Measurements from ENCODE around the gene ENOX1.

ENOX1 gene

GRCh38 chr13:43730642-43731041 lies 56.1 kb downstream of the ENOX1 start:
- ChIA-PET POLR2A (interaction anchor here (1.2 kb wide), 1 partner anchor 43 kb away, joined by 3 read pairs; no protein-coding TSS in a partner anchor), CTCF (no interaction called here)
- DNase-seq (ENCODE audit: extremely low spot score), result no peak
- no peak for TF ChIP-seq PKNOX1 (IDR thresholded peaks at IDR 0.05)
- no peak for TF ChIP-seq BHLHE40 (IDR thresholded peaks at IDR 0.05; ENCODE audit: borderline replicate concordance)
- TF ChIP-seq SP1 (IDR thresholded peaks at IDR 0.05), result no peak
- TF ChIP-seq NFRKB (IDR thresholded peaks at IDR 0.05), result no peak
- TF ChIP-seq CTBP1 (IDR thresholded peaks at IDR 0.05; ENCODE audit: borderline replicate concordance), result no peak
- no peak for TF ChIP-seq ELF4 (IDR thresholded peaks at IDR 0.05)
- TF ChIP-seq HDGF (IDR thresholded peaks at IDR 0.05; ENCODE audit: borderline replicate concordance), result no peak
- no peak for TF ChIP-seq ARNT (IDR thresholded peaks at IDR 0.05)
- no peak for TF ChIP-seq TARDBP (IDR thresholded peaks at IDR 0.05)
- TF ChIP-seq SUZ12 (IDR thresholded peaks at IDR 0.05), result no peak
- TF ChIP-seq L3MBTL2 (conservative IDR thresholded peaks at IDR 0.05), result no peak
- no peak for TF ChIP-seq ZNF384 (IDR thresholded peaks at IDR 0.05)
- TF ChIP-seq LEF1 (IDR thresholded peaks at IDR 0.05; ENCODE audit: borderline replicate concordance), result no peak
- TF ChIP-seq FOXA1 (IDR thresholded peaks at IDR 0.05), result no peak
- TF ChIP-seq FOXM1 (IDR thresholded peaks at IDR 0.05; ENCODE audit: borderline replicate concordance), result no peak
- no peak for TF ChIP-seq FOXK2 (IDR thresholded peaks at IDR 0.05)

- no peak for DNase-seq (ENCODE audit: extremely low spot score)
- CTCF ChIA-PET, result no interaction called here
- POLR2A ChIA-PET, result no interaction called here
- TF ChIP-seq SP1 (IDR thresholded peaks at IDR 0.05) (no peak), TARDBP (IDR thresholded peaks at IDR 0.05) (no peak), SUZ12 (IDR thresholded peaks at IDR 0.05) (no peak), ZNF384 (IDR thresholded peaks at IDR 0.05) (no peak), FOXM1 (IDR thresholded peaks at IDR 0.05; ENCODE audit: borderline replicate concordance) (no peak), HDGF (IDR thresholded peaks at IDR 0.05; ENCODE audit: borderline replicate concordance) (no peak), FOXA1 (IDR thresholded peaks at IDR 0.05) (no peak), LEF1 (IDR thresholded peaks at IDR 0.05; ENCODE audit: borderline replicate concordance) (no peak), CTBP1 (IDR thresholded peaks at IDR 0.05; ENCODE audit: borderline replicate concordance) (no peak), ARNT (IDR thresholded peaks at IDR 0.05) (no peak), ELF4 (IDR thresholded peaks at IDR 0.05) (no peak), BHLHE40 (IDR thresholded peaks at IDR 0.05; ENCODE audit: borderline replicate concordance) (no peak)
Observed at GRCh38 chr13:43728421-43728820, 58.4 kb downstream of the ENOX1 start.

GRCh38 chr13:43727856-43728255 lies 58.9 kb downstream of the ENOX1 start:
- DNase-seq (ENCODE audit: extremely low spot score), result no peak
- ChIA-PET POLR2A (no interaction called here), CTCF (no interaction called here)
- TF ChIP-seq SUZ12 (IDR thresholded peaks at IDR 0.05) (no peak), L3MBTL2 (conservative IDR thresholded peaks at IDR 0.05) (no peak), NFRKB (IDR thresholded peaks at IDR 0.05) (no peak), FOXM1 (IDR thresholded peaks at IDR 0.05; ENCODE audit: borderline replicate concordance) (no peak), SP1 (IDR thresholded peaks at IDR 0.05) (no peak), HDGF (IDR thresholded peaks at IDR 0.05; ENCODE audit: borderline replicate concordance) (no peak), ZNF384 (IDR thresholded peaks at IDR 0.05) (no peak), LEF1 (IDR thresholded peaks at IDR 0.05; ENCODE audit: borderline replicate concordance) (no peak), BHLHE40 (IDR thresholded peaks at IDR 0.05; ENCODE audit: borderline replicate concordance) (no peak), FOXA1 (IDR thresholded peaks at IDR 0.05) (no peak), ARNT (IDR thresholded peaks at IDR 0.05) (no peak), PKNOX1 (IDR thresholded peaks at IDR 0.05) (no peak), CTBP1 (IDR thresholded peaks at IDR 0.05; ENCODE audit: borderline replicate concordance) (no peak), FOXK2 (IDR thresholded peaks at IDR 0.05) (no peak)

GRCh38 chr13:43725460-43725859 lies 61.3 kb downstream of the ENOX1 start:
- ChIA-PET CTCF (interaction anchor here (0.6 kb wide), 1 partner anchor 95 kb away, joined by 3 read pairs; no protein-coding TSS in a partner anchor), POLR2A (no interaction called here)
- TF ChIP-seq FOXK2 (IDR thresholded peaks at IDR 0.05) (no peak), FOXA1 (IDR thresholded peaks at IDR 0.05) (no peak), PKNOX1 (IDR thresholded peaks at IDR 0.05) (no peak), SUZ12 (IDR thresholded peaks at IDR 0.05) (no peak), HDGF (IDR thresholded peaks at IDR 0.05; ENCODE audit: borderline replicate concordance) (no peak), CTBP1 (IDR thresholded peaks at IDR 0.05; ENCODE audit: borderline replicate concordance) (no peak), ELF4 (IDR thresholded peaks at IDR 0.05) (no peak)
- no peak for DNase-seq (ENCODE audit: extremely low spot score)

- TF ChIP-seq HDGF (IDR thresholded peaks at IDR 0.05; ENCODE audit: borderline replicate concordance) (no peak), FOXK2 (IDR thresholded peaks at IDR 0.05) (no peak), PKNOX1 (IDR thresholded peaks at IDR 0.05) (no peak)
- POLR2A ChIA-PET, result no interaction called here
- CTCF ChIA-PET, result no interaction called here
- no peak for DNase-seq (ENCODE audit: extremely low spot score)
Observed at GRCh38 chr13:43720780-43721397, 65.9 kb downstream of the ENOX1 start.

GRCh38 chr13:43698758-43699157 lies 88.0 kb downstream of the ENOX1 start:
- DNase-seq (ENCODE audit: extremely low spot score), result no peak
- TF ChIP-seq ZNF384 (IDR thresholded peaks at IDR 0.05) (no peak), FOXM1 (IDR thresholded peaks at IDR 0.05; ENCODE audit: borderline replicate concordance) (no peak), PKNOX1 (IDR thresholded peaks at IDR 0.05) (no peak), CTBP1 (IDR thresholded peaks at IDR 0.05; ENCODE audit: borderline replicate concordance) (no peak), HDGF (IDR thresholded peaks at IDR 0.05; ENCODE audit: borderline replicate concordance) (no peak), FOXK2 (IDR thresholded peaks at IDR 0.05) (no peak), LEF1 (IDR thresholded peaks at IDR 0.05; ENCODE audit: borderline replicate concordance) (no peak), ELF4 (IDR thresholded peaks at IDR 0.05) (no peak), NFRKB (IDR thresholded peaks at IDR 0.05) (no peak), FOXA1 (IDR thresholded peaks at IDR 0.05) (no peak), TARDBP (IDR thresholded peaks at IDR 0.05) (no peak), L3MBTL2 (conservative IDR thresholded peaks at IDR 0.05) (no peak), BHLHE40 (IDR thresholded peaks at IDR 0.05; ENCODE audit: borderline replicate concordance) (no peak), ARNT (IDR thresholded peaks at IDR 0.05) (no peak), SP1 (IDR thresholded peaks at IDR 0.05) (no peak), SUZ12 (IDR thresholded peaks at IDR 0.05) (no peak)
- ChIA-PET POLR2A (no interaction called here), CTCF (no interaction called here)
